ENCODE results near the gene CARMIL3.
A peak's percentile ranks its signal among the peaks of the same experiment; 100 is the strongest.

The CARMIL3 gene

GRCh38 chr14:24064091-24064795 is 12.4 kb downstream of the CARMIL3 start:
- DNase-seq, result no peak

DNA sequence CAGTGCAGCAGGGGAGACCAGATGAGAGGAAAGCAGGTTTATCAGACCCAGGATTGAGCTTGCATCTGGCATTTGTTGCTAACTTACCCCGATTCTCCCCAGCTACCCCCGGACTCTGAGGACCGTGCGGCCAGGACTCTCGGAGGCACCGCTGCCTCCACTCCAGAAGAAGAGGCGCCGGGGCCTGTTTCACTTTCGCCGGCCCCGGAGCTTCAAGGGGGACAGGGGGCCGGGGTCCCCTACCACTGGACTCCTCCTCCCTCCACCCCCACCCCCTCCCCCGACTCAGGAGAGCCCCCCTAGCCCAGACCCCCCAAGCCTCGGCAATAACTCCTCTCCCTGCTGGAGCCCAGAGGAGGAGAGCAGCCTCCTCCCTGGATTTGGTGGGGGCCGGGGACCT is 13.0 kb downstream of the CARMIL3 start:
- DNase-seq, result no peak

DNA sequence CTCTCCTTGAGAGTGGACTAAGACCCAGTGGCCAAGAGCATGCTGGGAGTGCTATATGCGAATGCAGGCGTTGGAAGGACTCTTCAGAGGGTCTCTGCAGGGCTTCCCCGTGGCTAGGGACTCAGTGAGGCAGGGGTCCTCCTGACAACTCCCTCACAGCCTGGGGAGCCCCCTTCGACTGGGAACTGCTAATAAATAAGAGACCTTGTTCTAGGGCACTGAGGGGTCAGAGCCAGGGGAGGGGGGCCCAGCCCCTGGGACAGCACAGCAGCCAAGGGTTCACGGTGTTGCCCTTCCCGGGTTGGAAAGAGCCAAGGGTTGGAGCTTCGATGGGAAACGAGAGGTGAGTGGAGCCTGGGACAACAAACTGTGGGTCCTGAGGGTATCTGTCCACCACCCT is 13.6 kb downstream of the CARMIL3 start:
- DNase-seq, result no peak

DNA sequence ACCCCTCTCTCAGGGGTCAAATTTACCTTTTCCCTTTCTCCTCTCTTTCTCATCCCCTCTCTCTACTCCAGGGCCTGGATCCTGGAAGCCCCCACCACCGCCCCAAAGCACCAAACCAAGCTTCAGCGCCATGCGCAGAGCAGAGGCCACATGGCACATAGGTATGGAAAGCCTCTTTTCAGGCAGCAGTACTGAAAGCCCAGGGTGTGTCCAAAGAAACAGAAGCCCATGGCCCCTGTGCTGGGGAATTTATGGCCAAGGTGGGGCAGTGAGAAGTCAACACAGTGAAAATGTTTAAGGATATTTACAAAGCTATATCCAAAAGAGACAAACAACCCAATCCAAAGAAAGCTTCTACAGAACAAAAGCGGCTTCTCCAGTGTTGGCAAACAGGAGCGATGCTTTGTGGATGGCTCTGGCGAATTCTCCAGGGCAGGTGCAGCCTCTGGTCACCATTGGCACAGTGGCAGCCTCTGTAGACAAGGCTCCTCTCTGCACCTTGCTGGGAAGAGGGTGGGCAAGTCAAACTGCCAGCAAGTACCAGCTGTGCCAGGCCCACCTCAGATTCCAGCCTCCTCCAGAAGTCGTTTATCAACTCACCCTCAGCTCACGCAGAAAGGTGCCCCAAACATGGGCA is 14.8 kb downstream of the CARMIL3 start:
- DNase-seq, result no peak

GRCh38 chr14:24067133-24068082 is 15.6 kb downstream of the CARMIL3 start:
- DNase-seq, result no peak

GRCh38 chr14:24068711-24069410 is 17.1 kb downstream of the CARMIL3 start:
- DNase-seq, result no peak

- DNase-seq, result no peak
These were observed 17.6 kb downstream of the CARMIL3 start for GRCh38 chr14:24069411-24069735.

- DNase-seq, result no peak
These were observed 18.7 kb downstream of the CARMIL3 start for GRCh38 chr14:24070285-24071143.

- peak; percentile 26 for DNase-seq
These were observed 19.4 kb downstream of the CARMIL3 start, which contains the start of gene CPNE6 for GRCh38 chr14:24071144-24071697. CPNE6 (plus strand) TSS chr14:24071562; CDS start chr14:24072937, 1,375 bp downstream.

- DNase-seq, result no peak
These were observed 20.1 kb downstream of the CARMIL3 start for GRCh38 chr14:24071836-24072430.

- DNase-seq, result no peak
These were observed 20.6 kb downstream of the CARMIL3 start for GRCh38 chr14:24072436-24072835.

DNA sequence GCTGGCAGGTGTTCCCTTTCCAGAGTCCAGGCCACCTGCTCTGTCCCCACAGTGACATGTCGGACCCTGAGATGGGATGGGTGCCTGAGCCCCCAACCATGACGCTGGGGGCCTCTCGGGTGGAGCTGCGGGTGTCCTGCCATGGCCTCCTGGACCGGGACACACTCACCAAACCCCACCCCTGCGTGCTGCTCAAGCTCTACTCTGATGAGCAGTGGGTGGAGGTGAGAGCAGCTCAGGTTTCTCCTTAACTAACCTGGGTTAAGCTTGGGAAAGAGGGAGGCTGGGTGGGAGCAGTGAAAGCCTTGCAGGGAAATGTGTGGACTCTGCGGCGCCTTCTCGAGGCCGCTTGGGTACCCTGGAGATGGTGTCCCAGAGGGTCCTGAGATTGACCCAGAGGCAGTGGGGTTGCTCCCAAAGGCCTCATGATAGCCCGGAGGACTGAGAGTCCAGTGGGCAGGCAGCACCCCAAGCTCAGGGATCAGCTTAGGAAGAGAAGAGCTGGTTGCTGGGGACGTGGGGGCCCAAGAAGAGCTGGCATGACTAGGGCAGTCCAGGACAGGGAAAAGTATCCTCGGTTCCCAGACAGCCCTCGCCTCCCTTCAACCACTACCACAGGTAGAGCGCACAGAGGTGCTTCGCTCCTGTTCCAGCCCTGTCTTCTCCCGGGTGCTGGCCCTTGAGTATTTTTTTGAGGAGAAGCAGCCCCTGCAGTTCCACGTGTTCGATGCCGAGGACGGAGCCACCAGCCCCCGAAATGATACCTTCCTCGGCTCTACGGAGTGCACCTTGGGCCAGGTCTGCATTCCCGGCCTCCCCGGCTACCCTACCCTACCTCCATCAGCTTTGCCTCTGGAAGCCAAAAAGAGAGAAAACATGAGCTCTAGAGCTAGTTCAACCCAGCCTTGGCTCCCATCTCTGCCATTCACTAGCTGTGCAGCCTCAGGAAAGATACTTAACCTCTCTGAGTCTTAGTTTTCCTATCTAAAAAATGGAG is 21.4 kb downstream of the CARMIL3 start:
- DNase-seq, result no peak

DNA sequence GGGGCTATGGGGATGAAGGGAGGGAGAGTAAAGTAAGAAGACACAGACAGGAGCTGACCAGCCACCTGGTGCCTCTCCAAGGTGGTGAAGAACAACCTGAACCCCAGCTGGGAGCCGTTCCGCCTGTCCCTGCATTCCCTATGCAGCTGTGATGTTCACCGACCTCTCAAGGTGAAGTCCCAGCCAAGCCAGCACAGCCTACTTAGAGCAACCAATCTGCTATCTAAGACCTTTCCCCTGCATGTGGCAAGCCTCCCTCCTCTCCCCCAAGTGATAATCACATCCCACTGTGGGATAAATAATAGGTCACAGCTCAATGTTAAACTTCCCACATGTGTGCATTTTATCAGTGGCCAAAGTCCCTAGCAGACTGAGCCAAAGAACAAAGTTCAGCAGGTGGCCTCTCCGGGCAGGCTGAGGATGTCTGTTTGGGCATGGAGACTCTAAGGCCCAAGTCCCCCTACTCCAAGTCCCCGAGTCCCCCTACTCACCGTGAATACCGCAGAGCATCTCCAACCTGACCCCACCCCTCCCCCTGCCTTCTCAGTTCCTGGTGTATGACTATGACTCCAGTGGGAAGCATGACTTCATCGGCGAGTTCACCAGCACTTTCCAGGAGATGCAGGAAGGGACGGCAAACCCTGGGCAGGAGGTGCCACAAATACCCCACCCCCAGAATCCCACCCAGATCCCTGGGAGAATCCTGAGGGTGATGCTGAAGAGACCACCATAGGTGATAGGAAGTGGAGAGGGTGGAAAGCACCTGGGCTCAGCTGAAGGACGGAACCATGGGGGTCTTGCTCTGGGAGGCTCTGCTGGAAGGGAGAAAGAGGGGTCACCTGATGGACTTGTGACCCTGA is 23.0 kb downstream of the CARMIL3 start:
- DNase-seq, result no peak

- no peak for DNase-seq
These were observed 23.9 kb downstream of the CARMIL3 start for GRCh38 chr14:24075485-24076301.

DNA sequence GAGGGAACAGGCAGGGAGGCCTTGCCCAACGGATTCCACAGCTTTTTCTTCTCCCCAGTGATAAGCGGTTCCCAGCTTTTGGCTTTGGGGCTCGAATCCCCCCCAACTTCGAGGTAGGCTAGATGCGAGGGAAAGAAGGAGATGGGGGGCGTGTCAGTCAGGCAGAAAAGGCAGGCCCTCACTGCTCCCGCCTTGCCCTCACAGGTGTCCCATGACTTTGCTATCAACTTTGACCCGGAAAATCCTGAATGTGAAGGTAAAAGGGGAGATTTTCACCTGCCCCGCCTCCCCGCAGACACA is 24.4 kb downstream of the CARMIL3 start:
- no peak for DNase-seq

- DNase-seq, result no peak
These were observed 25.3 kb downstream of the CARMIL3 start for GRCh38 chr14:24077086-24077485.

DNA sequence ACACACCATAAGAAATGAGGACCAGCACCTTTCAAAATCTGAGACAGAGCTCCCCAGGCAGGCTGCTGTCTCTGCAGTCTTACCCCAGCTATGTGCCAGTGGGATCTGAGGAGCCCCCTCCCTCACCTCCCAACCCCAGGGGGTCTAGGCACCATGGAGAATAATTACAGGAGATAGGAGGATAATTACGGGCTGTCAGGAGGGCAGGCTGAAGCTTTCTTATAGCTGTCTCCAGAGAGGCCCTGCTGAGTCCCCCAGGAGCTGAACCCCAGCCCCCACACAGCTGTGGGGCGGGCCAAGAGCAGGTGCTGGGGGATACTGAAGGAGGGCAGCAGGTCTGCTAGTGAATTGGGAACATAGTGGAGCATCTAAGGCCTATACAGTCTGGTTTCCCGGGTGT is 26.3 kb downstream of the CARMIL3 start:
- DNase-seq, result no peak

DNA sequence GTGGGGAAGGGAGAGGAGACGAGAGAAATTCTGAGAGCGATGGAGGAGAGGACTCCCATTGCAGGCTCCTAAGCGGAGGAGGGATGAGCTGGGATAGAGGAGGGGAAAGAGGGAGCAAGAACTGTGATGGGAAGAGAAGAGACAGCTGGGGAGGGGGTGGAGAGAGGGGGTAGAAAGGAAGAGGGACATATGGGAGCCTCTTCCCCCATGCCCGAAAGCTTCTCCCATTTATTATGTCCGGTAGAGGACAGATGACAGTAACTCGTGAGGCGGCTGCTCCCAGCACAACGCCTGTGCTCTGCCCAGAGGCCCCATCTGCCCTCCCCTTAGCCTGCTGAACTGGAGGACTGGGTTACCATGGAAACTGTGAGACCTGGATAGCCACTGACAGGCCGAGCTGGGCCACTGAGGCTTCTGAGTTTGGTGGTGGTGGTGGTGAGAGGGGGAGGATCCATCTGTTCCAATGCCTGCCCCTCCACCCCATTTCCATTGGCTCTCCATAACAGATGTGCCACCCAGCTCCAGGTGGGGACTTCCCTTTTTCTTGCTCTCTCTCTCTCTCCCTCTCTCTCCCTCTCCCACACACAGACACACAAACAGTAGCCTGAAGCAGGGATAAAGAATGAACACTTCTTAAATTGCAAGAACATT is 27.8 kb downstream of the CARMIL3 start:
- DNase-seq, result no peak

All from activated CD4-positive, alpha-beta T cell treated with anti-CD3 and anti-CD28 coated beads, Interleukin-2, amount 50 U/mL, for 16 hours (primary cell).